ENCODE measurements around the gene FILIP1L. TPM values are rescaled to one million over a fixed set of nuclear protein-coding genes. Genes with fewer than 3 reads are reported as not detected.

FILIP1L gene
- total and polyA plus RNA-seq, 8 donors, result 10.6 to 98.4 (median 57.0) TPM

DNA sequence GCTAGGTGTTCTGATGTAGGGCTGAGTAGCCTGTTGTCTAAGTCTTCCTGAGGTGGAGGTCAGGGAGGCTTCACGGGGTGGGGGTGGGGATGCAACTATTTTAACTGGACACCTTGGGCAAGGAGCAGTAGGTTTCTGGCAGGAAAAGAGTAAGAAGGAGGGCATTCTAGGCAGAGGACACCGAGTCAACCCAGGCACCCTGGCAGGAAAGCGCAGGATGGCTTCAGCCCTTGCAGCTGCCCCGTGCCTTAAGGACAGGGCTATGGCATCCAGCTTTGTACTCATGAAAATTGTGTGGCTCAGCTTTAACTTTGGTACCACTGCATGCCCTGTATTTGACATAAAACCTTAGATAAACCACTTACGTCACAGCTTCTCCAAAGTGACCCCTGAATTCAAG is 6.4 kb upstream of the FILIP1L start:
- DNase-seq, result no peak
- Histone ChIP-seq H3K4me3 (no peak overlapping the region), H3K4me1 (no peaks in the 10 kb centered on the region), H3K27ac (no peak overlapping the region), H3K9me3 (no peaks in the 10 kb centered on the region), H3K27me3 (no peaks in the 10 kb centered on the region), H3K36me3 (no peaks in the 10 kb centered on the region)
- intact Hi-C loops (cut with DNase I; ENCODE audit: low total_unique reads), result no loop called here
- WGBS, 5 donors, result 95 to 99% (median 97%) methylated on average over 5 of the region's 5 CpGs
- TF ChIP-seq CTCF (IDR thresholded peaks at IDR 0.05) (no peak), EP300 (IDR thresholded peaks at IDR 0.05) (no peak), POLR2A (IDR thresholded peaks at IDR 0.05) (no peak), POLR2AphosphoS5 (IDR thresholded peaks at IDR 0.05) (no peak)

GRCh38 chr3:100120012-100120411 is 5.7 kb upstream of the FILIP1L start:
- 7 to 79% (median 43%) methylated on average over 1 of the region's 1 CpG for WGBS, 5 donors
- intact Hi-C loops (cut with DNase I; ENCODE audit: low total_unique reads), result no loop called here

DNA sequence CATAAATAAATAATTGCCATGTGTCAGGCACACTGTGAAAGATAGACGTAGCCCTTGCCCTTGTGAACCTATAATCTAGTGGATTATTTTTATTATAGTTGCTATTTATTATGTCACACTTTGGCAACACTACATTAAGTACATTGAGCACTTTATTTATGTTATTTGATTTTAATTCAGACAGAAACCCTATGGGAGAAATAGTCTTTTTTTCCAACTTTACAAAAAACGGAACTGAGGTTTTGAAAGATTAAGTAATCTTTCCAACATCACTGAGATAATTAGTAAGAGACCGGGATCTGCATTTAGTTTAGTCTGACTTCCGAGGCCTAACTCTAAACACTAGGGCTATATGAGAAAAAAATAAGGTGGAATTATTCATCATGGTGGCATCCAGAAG is 2.8 kb upstream of the FILIP1L start:
- Histone ChIP-seq H3K4me1 (no peaks in the 10 kb centered on the region), H3K9me3 (no peaks in the 10 kb centered on the region), H3K36me3 (no peaks in the 10 kb centered on the region), H3K27ac (no peak overlapping the region), H3K4me3 (no peak overlapping the region), H3K27me3 (no peaks in the 10 kb centered on the region)
- DNase-seq, result no peak
- TF ChIP-seq POLR2AphosphoS5 (IDR thresholded peaks at IDR 0.05), result no peak
- no peak for TF ChIP-seq POLR2A (IDR thresholded peaks at IDR 0.05)
- TF ChIP-seq EP300 (IDR thresholded peaks at IDR 0.05), result no peak
- no peak for TF ChIP-seq CTCF (IDR thresholded peaks at IDR 0.05)
- intact Hi-C loops (cut with DNase I; ENCODE audit: low total_unique reads), result no loop called here
- WGBS, 5 donors, result 83 to 93% (median 90%) methylated on average over 4 of the region's 4 CpGs

More at GRCh38 chr3:100120012-100120411, 5.7 kb upstream of the FILIP1L start:
- DNase-seq, result no peak
- H3K4me3 ChIP-seq, result no peak overlapping the region
- no peaks in the 10 kb centered on the region for H3K36me3 ChIP-seq
- H3K27ac ChIP-seq, result no peak overlapping the region
- no peaks in the 10 kb centered on the region for H3K4me1 ChIP-seq
- no peaks in the 10 kb centered on the region for H3K9me3 ChIP-seq
- H3K27me3 ChIP-seq, result no peaks in the 10 kb centered on the region
- TF ChIP-seq CTCF (IDR thresholded peaks at IDR 0.05), result no peak
- TF ChIP-seq POLR2AphosphoS5 (IDR thresholded peaks at IDR 0.05), result no peak
- TF ChIP-seq POLR2A (IDR thresholded peaks at IDR 0.05), result no peak
- TF ChIP-seq EP300 (IDR thresholded peaks at IDR 0.05), result no peak

DNA sequence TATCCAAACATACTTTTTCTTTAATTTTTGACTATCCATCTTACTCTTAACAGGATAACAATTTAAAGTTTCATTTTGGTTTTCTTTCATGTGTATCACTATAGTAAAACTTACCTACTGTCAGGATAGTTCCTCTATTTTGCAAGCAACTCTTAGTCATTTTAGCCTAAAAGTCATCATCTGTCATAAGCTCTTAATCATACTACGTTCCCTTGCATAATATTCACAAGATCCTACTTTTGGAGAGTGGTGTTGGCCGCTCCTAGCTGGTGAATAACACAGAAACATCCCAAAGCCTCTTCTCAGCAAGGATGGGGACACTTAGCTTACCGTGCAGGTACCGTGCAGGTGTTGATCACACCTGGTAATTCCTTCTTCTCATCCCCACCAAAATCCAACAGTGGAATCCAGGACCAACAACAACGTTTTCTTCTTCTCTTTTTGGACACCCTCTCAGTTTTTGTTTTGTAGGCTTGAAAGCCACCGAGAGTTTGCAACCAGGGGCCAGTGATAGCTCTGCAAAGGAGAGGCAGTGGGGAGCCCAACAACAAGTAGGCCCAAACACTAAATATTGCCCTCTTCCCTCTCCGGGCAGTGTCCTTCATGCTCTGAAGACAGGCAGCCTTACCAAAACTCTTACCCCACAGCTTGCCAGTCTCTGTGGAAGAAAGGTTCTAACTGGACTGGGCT is 433 bp downstream of the FILIP1L start:
- Histone ChIP-seq H3K27ac (no peak overlapping the region), H3K9me3 (no peaks in the 10 kb centered on the region), H3K4me3 (no peak overlapping the region), H3K36me3 (no peaks in the 10 kb centered on the region), H3K4me1 (no peaks in the 10 kb centered on the region), H3K27me3 (no peaks in the 10 kb centered on the region)
- no peak for DNase-seq
- WGBS, 5 donors, result 91 to 97% (median 94%) methylated on average over 7 of the region's 7 CpGs
- intact Hi-C loops (cut with DNase I; ENCODE audit: low total_unique reads), result no loop called here
- TF ChIP-seq CTCF (IDR thresholded peaks at IDR 0.05) (no peak), POLR2AphosphoS5 (IDR thresholded peaks at IDR 0.05) (no peak), EP300 (IDR thresholded peaks at IDR 0.05) (no peak), POLR2A (IDR thresholded peaks at IDR 0.05) (no peak)

All from stomach (tissue), 9 donors.